ENCODE measurements around the gene IPO13.

DNA sequence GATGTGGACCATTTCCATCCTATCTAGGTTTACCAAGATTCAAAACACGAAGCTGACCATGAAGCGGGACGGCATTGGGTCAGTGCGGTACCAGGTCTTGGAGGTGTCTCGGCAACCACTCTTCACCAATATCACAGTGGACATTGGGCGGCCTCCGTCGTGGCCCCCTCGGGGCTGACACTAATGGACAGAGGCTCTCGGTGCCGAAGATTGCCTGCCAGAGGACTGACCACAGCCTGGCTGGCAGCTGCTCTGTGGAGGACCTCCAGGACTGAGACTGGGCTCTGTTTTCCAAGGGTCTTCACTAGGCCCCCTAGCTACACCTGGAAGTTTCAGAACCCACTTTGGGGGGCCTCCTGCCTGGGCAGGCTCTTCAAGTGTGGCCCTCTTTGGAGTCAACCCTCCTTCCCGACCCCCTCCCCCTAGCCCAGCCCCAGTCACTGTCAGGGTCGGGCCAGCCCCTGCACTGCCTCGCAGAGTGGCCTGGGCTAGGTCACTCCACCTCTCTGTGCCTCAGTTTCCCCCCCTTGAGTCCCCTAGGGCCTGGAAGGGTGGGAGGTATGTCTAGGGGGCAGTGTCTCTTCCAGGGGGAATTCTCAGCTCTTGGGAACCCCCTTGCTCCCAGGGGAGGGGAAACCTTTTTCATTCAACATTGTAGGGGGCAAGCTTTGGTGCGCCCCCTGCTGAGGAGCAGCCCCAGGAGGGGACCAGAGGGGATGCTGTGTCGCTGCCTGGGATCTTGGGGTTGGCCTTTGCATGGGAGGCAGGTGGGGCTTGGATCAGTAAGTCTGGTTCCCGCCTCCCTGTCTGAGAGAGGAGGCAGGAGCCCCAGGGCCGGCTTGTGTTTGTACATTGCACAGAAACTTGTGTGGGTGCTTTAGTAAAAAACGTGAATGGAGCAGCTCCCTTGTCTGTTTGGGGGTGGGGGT is 43.8 kb downstream of the IPO13 start:
- TF ChIP-seq, protein P1, sequence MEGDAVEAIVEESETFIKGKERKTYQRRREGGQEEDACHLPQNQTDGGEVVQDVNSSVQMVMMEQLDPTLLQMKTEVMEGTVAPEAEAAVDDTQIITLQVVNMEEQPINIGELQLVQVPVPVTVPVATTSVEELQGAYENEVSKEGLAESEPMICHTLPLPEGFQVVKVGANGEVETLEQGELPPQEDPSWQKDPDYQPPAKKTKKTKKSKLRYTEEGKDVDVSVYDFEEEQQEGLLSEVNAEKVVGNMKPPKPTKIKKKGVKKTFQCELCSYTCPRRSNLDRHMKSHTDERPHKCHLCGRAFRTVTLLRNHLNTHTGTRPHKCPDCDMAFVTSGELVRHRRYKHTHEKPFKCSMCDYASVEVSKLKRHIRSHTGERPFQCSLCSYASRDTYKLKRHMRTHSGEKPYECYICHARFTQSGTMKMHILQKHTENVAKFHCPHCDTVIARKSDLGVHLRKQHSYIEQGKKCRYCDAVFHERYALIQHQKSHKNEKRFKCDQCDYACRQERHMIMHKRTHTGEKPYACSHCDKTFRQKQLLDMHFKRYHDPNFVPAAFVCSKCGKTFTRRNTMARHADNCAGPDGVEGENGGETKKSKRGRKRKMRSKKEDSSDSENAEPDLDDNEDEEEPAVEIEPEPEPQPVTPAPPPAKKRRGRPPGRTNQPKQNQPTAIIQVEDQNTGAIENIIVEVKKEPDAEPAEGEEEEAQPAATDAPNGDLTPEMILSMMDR (IDR thresholded peaks at IDR 0.05; ENCODE audit: low read depth, low read length, missing input control) = no peak
- no peak for TF ChIP-seq YY1 (IDR thresholded peaks at IDR 0.05)
- no peak for TF ChIP-seq GABPA (IDR thresholded peaks at IDR 0.05 in 1 of 2, conservative IDR thresholded peaks at IDR 0.05 in 1 of 2)
- TF ChIP-seq, protein P2, sequence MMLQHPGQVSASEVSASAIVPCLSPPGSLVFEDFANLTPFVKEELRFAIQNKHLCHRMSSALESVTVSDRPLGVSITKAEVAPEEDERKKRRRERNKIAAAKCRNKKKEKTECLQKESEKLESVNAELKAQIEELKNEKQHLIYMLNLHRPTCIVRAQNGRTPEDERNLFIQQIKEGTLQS (IDR thresholded peaks at IDR 0.05) = no peak
- no peak for TF ChIP-seq TAF1 (conservative IDR thresholded peaks at IDR 0.05)
- no peak for TF ChIP-seq RAD21 (IDR thresholded peaks at IDR 0.05)
- TF ChIP-seq FOXA2 (IDR thresholded peaks at IDR 0.05) = no peak

Measured in liver (tissue), 3 donors.